ENCODE results near the gene MRM2.

- TF ChIP-seq CTCF (IDR thresholded peaks at IDR 0.05; ENCODE audit: insufficient read depth, low read depth, low read length) (no peak), EZH2 (IDR thresholded peaks at IDR 0.05; ENCODE audit: insufficient read depth, low read length) (no peak)
These were observed 45.7 kb upstream of the MRM2 start for GRCh38 chr7:2287745-2288144.
